DMS114 treated with DMSO at 0.1 percent for 48 hours (cell line): ENCODE measurements around the gene SIPA1L3.

ENCODE experiments used
- DNase-seq: peaks from one replicate; lab custom pipeline; 2025; ENCODE audit not compliant: unreplicated experiment; lab: John Stamatoyannopoulos, UW

Gene SIPA1L3

DNA sequence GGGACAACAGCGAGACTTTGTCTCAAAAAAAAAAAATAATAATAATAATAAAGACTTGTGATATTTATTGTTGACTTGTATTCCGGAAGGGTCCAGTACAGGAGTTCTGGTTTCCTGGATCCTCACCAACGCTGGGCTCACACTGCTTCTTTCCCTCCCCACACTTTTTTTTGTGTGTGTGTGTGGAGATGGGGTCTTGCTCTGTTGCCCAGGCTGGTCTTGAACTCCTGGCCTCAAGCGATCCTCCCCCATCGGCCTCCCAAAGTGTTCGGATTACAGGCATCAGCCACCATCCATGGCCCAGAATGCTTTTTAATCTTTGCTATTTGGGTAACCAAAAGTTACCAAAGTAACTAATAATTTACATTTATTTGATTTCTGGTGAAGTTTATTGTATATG lies 39.1 kb downstream of the SIPA1L3 start:
- no peak for DNase-seq

DNA sequence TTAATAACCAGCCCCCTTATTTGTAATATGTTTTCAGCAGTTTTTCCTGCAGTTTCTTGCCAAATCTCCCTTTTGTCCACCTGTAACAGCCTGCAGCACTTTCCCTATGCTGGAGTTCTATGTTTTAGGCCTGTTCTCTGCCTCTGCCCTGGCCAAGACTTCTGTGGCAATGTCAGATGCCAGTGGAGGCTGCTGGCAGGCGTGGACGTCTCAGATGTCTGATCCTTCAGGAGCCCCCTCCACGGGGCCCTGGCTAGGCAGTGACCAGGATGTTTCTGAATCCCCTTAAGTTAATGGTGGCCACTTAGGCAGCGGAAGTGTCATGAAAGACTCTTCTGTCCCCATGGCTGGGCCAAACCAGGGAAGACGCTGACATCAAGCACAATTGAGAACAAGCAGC lies 40.8 kb downstream of the SIPA1L3 start:
- no peak for DNase-seq

DNA sequence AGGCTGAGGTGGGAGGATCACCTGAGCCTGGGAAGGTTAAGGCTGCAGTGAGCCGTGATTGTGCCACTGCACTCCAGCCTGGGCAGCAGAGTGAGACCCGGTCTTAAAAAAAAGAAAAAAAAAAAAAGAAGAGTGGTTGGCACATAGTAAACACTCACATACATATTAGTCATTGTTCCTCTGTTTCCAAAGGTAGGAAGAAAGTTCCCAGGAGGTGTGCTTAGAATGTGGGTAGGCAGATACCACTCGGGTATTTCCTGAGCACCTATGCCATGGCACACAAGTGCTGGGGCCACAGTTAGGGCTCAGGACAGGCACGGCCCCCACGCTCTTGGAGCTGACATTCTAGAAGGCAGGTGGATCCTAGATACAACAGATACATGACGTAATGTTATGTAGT lies 41.4 kb downstream of the SIPA1L3 start:
- no peak for DNase-seq

DNA sequence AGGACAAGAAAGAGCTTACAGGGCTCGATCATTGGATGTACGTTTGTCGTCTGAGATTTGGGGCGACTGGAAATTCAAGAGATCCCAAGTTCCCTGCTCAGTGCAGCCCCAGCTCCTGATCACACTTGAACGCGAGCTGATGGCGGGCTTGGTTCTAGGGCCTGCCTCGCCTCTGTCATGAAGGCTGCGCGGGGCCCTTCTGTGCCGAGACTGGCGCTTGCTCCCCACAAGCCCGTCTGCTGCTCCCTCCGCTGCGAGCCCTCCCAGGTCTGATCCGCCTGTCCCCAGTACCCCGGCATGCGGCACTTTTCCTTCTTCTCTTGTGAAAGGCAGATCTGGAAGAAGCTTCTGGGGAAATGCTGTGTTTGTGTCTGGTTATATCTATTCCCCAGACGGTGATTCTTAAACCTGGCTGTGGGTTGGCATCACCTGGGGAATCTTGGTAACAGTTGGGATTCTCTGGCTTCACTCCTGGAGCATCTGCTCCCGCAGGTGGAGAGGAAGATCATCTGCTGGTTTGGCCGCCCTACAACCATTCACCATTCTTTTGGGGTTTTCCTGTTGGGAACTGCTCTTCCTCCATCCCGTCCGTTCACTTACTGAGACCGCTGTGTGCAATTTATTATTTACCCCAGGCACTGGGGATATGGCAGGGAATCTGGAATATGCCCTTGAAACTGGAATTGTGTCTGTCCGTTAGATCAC lies 43.6 kb downstream of the SIPA1L3 start:
- DNase-seq: no peak

DNA sequence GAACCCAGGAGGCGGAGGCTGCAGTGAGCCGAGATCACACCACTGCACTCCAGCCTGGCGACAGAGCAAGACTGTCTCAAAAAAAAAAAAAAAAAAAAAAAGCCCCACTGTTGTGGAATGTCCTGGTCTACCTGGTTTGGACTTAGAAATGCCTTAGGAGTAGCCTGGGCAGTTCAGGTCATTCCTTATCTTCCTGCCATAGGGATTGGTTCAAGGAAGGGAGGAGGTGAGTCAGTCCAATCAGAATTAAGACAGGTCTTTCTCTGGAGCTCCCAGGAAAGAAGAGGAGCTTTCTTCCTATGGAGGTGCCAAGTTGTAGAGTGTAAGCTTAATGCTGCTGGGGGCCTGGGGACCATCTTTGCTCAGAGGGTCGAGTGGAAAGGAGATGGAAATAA lies 44.8 kb downstream of the SIPA1L3 start:
- DNase-seq: no peak

DNA sequence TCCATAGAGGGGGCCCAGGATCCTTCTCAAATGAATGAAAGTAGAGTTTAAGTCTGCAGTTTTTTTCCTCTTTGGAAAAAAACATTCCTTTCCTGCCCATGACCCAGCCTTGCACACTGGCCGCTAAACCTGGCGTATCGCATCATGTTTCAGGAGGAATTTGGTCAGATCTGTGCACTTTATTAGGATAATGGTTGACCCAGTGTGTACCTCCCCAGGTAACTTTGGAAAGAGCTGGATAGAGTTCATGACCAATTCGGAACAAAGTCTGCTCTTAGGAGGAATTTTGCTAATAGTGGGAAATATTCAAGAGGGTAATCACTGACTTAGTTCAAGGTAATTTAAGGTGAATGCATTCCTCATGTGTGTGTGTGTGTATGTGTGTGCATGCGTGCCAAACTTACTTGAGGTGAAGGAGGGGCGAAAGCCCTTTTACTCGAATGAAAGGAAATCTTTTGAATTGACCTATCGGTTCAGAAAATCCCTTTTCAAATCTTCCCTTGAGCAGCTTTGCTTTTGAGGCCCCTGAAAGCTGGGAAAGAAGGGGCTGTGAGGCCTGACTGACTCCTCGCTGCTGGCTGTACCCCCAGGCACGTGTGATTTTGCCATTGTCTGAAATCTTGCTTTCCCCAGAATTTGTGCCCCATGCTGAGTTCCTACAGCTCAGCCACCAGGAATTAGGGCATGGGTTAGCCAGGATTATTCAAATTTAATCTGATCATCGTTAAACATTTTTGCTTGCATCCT lies 46.3 kb downstream of the SIPA1L3 start:
- DNase-seq: no peak

DNA sequence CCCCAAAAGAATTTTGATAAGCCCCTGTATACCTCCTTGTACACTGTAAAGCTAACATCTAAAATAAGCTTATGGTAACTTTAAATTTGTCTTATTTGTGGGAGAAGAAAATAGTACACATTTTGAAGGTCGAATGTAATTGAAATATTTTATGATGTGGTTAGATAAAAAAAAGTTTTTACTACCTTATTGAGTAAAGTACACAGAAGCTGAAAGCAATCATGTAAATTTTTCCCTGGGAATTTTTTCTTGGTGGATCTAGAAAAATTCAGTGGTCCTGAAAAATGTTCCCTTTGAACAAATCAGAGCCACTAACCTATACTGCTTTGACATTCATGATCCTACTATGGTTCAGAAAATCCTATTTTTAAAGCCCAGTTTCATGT lies 46.9 kb downstream of the SIPA1L3 start:
- no peak for DNase-seq

DNA sequence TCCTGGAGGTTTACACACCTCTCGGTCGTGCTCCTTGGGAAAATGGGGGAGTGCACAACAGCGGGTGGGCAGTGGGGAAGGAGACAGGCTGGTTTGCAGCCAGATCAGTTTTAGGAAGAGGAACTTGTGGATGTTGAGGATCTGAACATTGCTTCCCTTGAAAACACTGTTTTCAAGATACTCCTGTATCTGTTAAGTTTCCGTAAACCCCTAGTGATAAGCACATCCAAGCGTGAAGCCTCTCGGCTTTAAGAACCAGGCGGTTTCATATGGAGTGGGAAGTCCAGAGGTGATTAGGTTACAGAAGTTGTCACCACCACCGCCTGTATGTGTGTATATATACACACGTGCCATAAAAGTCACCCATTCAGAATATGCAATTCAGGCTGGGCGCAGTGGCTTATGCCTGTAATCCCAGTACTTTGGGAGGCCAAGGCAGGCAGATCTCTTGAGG lies 47.4 kb downstream of the SIPA1L3 start:
- no peak for DNase-seq

DNA sequence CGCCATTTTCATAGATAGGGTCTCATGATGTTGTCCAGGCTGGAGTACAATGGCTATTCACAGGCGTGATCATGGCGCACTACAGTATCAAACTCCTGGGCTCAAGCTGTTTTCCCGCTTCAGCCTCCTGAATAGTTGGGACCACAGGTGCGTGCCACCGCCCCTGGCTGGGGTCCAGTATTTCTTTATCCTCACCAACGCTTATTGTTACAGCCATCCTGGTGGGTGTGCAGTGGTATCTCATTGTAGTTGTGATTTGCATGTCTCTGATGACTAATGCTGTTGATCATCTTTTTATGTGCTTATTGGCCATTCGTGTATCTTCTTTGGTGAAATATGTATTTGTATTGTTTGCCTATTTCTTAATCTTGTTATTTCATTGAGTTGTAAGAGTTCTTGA lies 49.0 kb downstream of the SIPA1L3 start:
- DNase-seq: no peak

DNA sequence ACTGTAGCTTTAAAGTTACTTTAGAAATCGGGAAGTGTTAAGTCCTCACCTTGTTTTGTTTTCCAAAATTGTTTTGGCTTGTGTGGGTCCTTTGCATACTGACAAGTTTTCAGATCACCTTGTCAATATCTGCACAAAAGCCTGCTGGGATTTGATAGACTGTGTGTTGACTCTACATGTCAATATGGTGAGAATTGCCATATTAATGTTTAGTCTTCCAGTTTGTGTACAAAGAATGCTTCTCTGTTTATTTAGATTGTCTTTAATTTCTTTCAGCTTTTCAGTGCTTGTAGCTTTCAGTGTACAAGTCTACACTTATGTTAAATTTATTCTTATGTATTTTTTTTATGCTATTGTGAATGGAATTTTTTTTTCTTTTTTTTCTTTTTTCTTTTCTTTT lies 50.2 kb downstream of the SIPA1L3 start:
- no peak for DNase-seq

DNA sequence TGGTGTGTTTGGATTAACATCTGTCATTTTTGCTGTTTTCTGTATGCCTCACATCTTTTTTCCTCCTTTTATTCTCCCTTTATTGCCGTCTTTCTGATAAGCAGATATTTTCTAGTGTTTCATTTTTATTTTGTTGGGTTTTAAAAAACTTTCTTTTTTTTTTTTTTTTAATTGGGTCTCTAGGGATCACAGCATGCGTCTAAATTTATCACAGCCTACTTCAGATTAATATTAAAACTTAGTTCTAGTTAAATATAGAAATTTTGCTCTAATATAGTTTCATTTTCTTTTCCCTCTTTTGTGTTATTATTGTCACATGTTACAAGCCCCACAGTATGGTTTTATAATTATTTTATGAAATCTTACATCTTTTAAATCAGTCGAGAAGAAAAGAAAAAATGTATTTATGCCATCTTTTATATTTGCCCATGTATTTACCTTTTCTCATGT lies 52.7 kb downstream of the SIPA1L3 start:
- no peak for DNase-seq

DNA sequence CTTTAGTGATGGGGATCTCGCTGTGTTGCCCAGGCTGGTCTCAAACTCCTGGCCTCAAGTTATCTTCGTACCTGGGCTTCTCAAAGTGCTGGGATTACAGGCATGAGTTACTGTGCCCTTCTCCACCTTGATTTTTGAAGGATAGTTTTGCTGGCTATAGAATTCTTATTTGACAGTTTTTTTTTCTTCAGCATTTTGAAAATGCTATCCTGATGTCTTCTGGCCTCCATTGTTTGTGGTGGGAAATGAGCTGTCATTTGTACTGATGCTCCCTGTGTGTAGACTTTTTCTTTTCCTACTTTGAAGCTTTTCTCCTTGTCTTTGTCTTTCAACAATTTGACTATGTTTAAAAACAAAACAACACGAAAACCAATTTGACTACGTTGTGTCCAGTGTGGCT lies 54.2 kb downstream of the SIPA1L3 start:
- no peak for DNase-seq

DNA sequence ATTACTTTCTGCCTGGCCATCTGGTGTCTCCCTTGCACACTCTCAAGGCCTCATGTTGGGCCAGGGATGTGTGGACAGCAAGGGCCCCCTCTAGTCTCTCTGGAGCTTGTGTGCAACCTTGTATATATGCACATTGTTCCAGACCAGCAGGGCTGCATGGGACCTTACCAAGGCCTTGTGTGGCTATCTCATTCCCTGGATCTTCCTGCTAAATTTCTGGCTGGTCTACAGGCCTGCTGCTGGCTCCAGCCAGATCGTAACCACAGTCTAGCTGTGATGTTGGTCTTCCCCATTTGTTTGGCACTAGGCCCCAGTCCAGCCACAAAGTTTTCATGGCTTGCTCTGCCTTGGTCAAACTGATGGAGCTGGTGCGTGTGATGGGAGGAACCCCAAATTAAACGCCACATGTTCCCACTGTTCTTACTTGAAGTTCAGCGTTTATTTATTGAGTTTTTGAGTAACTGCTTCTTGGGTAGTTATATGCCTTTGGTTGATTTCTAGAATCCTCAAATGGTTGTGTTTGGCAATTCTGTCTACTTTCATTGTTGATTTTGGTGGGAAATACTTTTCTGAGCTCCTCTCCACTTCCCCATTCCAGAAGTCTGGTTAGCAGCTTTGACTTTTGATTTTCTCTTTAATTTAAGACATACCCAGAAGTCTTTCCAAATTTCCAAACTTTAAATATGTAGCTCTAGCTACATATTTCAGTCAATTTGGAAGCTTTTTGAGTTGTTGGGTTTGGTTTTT lies 56.4 kb downstream of the SIPA1L3 start:
- no peak for DNase-seq

DNA sequence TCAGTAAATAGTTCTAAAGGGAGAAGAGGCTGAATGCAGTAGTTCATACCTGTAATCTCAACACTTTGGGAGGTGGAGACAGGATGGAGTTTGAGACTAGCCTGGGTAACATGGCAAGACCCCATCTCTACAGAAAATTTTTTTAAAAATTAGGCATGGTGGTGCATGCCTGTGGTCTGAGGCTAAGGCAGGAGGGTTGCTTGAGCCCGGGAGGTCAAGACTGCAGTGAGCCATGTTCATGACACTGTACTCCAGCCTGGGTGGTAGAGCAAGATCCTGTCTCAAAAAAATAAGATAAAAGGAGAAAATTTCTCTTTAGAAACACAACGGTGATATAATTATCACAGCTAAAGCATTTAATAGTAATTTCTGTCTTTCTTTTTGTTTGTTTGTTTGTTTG lies 57.1 kb downstream of the SIPA1L3 start:
- DNase-seq: no peak

DNA sequence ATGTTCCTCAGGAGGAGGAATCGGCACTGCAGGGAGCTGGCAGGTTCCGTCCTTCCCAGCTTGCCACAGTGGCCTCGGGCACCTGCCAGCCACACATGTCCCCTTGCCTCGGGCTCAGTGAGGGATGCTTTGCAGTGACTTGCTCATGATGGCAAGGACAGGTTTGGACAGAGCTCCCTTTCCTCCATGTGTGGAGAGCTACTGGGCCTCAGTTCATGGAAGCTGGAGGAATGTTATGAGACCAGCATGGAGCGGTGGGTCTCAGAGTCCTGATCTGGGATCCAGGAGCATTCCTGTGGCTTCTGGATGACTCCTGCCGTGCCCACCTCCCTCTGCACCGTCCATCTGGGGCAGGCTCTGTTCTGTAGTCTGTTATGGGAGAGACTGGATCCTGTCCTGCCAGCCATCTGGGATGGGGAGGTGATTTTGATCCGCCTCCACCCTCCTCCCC lies 59.2 kb downstream of the SIPA1L3 start:
- DNase-seq: no peak

DNA sequence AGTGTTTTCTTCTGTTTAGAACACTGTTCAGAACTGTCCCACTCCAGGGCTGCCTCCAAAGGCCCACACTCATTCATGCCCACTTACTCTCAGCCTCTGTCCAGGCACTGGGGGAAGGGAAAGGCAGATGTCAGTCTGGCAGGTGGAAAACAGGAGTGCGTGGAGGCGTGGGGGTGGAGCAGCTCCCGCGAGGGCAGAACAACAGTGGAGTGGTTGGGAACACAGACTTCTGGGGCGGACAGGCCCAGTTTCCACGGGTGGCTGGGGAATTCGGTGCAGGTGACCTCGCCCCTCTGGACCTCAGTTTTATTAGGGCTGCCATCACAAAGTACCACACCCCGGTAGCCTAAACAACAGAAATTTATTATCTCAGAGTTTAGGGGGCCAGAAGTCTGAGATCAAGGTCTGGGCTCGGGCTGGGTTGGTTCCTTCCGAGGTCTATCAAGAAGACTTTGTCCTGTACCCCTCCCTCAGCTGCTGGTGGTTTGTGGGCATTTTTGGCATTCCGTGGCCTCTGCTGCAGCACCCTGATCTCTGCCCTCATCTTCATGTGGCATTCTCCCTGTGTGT lies 59.7 kb downstream of the SIPA1L3 start:
- DNase-seq: no peak

DNA sequence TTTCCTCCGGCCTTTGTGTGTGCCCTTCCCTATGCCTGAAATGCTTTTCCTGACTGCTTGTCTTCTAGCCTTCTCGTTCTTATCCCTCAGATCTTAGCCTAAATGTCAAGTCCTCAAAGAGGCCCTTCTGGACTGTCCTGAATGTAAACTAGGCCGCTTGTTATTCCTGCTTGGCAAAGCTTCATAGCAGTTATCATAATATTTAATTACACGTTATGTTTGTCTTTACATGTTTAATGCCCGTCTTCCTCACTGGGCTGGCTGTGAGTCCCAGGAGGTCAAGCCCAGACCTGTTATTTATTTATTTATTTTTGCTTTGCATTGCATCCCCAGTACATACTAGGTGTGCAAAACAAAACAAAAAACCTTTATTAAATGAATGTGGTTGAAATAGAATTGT lies 62.7 kb downstream of the SIPA1L3 start:
- DNase-seq: no peak

DNA sequence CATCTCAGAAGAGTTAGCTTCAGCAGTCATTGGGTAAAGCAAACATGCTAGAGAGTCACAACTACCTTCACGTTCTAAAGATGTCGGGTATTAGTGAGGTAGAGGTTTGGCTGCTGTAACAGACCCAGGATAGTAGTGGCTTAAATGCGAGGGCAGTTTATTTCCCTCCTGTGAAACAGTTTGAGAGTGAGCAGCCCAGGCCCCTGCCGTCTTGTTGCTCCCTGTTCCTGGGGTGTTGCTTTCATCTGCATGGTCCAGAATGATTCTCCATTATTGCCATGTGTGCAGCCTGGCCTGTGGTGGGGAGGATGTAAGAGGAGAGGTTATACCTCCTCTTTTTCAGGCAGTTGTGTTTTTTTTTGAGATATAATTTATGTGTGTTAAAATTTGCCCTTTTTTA lies 63.7 kb downstream of the SIPA1L3 start:
- DNase-seq: no peak

DNA sequence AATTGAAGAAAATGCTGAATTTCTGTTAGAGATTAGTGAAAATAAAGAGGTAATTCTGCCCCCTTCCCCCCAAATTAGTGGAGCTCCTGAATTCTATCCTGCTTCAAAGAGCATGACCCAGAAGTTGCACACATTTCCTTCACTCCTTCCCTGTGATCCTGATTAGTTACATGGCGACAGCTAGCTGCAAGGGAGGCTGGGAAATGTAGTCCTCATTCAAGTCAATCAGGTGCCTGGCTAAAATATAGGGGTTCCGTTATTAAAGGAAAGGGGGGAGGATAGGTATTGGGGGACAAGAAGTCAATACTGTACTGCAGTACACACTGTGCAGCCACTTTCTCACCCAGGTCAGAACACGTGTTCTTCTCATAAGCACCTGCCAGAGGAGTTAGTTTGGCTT lies 65.8 kb downstream of the SIPA1L3 start:
- no peak for DNase-seq

DNA sequence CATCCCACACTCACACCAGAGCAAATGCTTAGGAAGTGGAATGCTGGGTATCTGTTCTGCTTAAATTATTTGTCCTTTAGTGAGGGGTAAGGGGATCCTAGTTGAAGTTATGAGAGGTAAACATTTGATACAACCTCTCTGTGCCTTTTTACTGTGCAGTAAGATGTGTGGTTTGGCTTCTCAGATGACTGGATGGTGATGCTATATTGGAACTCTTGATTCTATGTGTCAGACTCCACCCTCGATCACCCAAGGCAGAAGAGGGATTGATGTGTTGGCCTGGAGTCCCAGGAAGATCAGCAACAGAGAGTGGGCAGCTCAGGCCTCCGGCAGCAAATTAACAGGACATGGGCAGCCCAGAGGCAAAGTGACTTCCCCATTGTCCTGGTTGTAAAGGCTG lies 66.7 kb downstream of the SIPA1L3 start:
- no peak for DNase-seq

DNA sequence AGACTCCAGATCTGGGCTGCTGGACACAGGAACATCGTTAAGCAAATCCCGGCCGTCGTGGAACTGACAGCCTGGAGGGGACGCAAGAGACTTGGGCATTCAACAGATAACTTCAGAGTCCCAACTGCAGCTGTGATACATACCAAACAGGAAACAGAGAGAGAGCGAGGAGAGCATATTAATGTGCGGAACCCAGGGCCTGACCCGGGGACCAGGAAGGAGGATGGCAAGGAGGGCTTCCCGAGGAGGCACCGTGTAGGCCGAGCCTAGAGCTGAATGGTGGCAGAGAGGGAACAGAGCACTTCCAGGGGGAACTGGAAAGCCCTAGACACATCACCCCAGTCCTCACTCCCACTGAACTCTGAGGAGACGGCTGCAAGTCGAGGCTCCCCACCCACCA lies 68.1 kb downstream of the SIPA1L3 start:
- DNase-seq: no peak
